HG02840 (cell line): ENCODE results near the gene IFI27.
"Not testable (repeated sequence)": the region's sequence is repeated elsewhere in the genome, so short reads cannot be mapped to it uniquely, and the experiment has no call there.

Source experiments
- ATAC-seq: cut with Tn5 transposase; IDR thresholded peaks from one replicate; pipeline ENCODE4 v1.9.1; 2021; ENCODE audit warnings: mild to moderate bottlenecking, moderate library complexity, moderate number of reproducible peaks; ENCODE audit not compliant: unreplicated experiment, low FRiP score

The IFI27 gene

DNA sequence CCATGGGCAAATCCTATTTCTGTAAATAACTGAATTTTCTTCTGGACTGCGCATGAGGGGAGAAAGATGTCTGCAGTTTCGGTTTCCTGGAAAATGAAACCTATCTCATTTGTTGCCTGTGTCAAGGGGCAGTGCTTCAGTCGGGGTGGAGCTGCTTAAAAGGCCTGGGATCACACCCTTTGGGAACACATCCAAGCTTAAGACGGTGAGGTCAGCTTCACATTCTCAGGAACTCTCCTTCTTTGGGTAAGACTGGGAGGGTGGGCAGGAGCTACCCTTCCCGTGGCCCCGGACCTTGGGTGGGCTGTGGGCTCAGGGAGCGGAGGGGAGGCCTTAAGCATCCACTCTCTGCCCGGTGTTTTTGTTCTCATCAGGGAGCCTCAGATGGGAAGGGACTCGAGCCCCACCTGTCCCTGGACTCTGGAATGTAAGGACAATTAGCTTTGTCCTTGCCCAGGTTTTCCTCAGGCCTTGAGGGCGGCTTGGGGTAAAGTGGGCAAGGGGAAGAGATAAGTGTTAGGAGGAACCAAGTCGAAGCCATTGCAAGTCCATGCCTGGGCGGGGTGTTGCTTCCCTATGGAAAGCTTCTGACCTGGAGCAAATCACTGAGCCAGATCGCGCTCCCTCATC lies at the start of gene IFI27:
Gene IFI27, plus strand, starts transcription at position 185 of the 630 bp plus-strand sequence.
- no peak for ATAC-seq

DNA sequence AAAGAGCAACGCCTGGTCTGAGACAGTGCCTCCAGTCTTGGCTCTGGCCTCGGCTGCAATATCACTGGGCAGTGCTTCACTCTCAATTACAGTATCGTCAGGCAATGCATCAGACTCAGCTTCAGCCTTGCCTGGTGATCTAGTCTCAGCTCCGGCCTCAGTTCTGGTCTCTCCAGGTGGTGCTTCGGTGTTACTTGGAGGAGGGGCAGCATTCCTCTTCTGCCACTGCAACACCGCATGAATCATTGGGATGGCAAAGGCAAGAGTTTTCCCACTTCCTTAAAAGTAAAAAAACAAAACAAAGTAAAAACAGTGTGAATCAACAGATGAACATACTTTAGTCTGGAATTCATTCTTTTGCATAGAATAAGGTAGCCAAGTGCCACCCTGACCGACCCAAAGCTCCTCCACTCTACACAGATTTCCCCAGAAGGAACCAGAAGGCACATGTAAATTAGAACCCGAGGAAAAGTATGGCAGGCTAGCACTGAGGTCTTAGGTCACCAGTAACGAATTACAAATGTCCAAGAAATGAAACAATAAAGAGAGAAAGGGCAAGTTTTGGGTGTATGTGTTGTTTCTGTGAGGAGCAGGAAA lies 48.1 kb upstream of the IFI27 start:
- no peak for ATAC-seq

DNA sequence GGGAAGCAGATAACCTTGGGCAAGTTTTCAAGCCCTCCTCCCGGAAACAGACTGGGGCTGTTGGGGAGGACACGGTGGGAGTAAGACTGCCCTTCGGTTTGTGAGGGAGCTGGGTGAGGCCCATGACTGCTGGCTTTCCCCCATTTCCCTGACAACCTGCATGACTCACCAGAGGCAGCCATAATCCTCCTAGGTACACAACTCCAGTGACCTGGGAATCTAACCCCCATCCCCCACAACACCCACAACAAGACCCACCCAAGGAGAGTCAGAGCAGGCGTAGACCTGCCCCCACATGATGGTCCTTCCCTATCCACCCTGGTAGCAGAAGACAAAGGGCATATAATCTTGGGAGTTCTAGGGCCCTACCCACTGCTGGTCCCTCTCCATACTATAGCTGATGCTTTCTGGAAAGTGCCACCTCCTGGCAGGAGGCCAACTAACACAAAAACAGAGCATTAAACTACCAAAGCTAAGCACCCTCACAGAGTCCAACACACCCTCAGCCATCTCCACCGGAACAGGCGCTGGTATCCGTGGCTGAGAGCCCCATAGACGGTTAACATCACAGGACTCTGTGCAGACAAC lies 44.4 kb upstream of the IFI27 start:
- no peak for ATAC-seq

DNA sequence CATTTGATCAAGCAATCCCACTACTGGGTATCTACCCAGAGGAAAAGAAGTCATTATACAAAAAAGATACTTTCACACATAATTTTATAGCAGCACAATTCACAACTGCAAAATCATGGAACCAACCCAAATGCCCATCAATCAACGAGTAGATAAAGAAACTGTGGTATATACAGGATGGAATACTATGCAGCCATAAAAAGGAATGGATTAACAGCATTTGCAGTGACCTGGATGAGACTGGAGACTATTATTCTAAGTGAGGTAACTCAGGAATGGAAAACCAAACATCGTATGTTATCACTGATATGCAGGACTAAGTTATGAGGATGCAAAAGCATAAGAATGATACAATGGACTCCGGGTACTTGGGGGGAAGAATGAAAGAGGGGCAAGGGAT lies 38.5 kb upstream of the IFI27 start:
- not testable (repeated sequence) for ATAC-seq

DNA sequence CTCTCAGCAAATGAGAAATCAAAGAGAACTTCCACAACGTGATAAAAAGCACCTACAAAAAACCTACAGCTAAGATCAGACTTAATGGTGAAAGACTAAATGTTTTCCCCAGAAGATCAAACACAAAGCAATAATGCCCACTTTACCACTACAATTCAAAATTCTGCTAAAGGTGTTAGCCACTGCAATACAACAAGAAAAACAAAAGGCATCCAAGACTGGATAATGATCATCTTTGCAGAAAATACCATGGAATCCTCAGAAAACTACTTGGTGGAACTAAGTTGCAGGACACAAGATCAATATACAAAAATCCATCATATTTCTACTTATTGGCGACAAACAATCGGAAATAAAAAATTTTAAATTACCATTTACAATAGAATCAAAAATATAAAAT lies 36.0 kb upstream of the IFI27 start:
- no peak for ATAC-seq

DNA sequence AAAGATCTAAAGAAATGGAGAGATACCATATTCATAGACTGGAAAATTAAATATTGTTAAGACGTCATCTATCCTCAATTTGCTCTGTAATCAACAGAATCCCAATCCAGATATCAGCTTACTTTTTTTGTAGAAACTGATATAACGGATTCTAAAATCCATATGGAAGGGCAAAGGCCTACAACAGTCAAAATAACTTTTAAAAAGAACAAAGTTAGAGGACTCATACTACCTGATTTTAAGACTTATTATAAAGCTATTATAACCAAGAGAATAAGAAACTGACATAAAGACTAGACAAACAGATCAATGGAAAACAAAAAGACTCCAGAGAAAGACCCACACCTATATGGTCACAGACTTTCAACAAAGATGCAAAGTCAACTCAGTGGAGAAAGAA lies 35.5 kb upstream of the IFI27 start:
- ATAC-seq, result no peak

DNA sequence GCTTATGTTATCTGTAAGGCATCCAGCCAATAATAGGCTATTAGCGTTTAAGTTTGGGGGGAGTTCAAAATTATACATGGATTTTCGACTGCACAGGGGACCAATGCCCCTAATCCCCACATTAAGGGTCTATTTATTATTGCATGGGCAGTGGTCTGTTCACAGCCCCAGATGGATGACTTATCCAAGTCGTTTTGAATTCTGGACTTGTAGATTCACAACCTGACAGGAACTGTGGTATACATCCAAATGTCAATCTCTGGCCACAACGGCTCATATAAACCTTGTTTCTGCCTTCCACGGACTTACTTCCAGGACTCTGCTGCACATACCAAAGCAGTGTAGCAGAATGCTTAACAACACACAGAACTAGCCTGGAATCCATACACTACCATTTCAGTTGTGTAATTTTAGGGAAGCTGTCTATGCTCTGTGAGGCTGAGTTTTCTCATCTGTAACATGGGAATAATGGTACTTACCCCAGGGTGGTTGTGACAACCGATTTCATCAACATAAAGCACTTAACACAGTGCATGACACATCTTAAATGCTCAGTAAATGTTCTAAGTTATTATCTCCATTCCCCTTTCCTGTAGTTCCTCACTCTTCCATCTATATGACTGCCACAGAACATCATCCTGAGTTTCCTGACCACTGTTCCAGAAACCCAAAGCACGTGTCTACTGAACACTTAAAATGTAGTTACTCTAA lies 33.3 kb upstream of the IFI27 start:
- ATAC-seq, result no peak

DNA sequence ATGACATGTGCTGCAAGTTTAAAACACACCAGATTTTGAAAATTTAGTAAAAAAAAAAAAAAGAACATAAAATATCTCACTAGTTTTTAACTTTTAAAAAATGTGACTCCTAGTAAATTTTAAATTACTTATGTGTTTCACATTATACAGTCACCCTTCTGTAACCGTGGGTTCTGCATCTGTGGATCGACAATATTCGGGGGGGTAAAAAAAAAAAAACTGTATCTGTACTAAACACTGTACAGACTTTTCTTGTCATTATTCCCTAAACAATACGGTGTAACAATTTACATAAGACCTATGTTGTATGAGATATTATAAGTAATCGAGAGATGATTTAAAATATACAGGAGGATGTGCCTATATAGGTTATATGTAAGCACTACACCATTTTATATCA lies 32.7 kb upstream of the IFI27 start:
- no peak for ATAC-seq

DNA sequence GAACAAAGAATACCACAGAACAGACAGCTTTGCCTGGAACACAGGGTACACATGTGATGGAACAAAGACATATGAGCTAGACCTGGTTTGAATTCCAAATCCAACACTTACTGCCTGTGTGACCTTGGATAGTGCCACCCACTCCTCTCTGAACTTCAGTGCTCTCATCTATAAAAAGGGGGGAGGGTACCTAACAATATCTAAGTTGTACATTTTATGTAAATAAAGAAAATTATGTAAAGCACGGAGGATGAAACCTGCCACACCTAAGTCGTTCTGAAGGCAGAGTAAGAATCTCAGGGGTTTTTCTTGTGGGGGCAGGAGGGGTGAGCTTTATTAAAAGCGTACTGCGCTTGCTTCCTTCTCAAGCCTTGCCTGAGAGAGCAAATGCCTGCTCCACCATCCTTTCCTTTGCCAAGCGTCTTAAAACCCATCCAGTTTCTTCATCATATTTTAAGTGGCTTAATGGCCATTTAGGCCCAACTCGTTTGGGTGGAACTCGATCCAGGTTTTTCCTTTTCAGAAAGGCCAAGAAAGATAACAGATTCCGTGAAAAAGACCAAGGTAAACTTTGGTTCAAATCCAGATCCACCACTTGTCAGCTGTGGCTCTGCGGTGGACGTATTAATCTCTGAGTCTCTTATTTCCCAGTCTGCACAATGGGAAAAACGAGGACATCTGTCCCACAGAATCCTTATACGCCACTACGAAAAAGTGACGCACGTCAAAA lies 30.5 kb upstream of the IFI27 start:
- no peak for ATAC-seq

DNA sequence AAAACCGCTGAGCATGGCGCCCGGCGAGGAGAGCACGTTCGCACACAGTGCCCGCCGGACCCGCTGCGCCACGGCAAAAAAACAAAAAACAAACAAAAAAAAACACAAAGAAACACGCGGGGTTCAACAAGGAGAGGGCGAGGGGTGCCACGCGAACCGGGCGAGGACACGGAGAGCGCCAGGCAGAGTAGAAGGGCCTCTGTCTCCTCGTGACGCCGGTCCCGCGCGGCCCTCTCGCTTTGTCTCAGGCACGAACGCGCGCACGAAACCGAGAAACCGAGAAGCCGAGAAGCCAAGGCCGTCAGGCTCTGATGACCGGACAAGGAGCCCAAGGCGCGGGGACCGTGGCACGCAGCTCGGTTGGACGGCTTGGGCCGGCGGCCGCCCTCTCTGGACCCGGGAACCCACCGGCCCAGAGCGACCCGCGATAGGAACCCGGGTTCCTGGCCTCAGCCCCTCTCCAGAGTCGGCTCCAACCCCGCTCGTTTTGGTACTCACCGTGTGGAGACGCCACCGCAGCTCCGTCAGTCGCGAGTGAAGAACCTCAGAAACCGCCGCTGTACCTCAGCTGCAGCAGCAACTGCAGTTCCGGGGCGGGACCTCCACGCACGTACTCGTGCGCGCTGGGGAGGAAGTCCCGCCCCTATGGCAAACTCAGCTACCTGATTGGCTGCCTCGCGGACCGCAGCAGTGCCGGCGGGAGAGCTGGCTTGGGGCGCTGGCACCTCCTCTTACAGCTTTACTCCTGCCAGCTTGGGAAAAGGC lies 29.7 kb upstream of the IFI27 start, which contains the start of the genes DDX24 and IFI27L1:
Gene DDX24, minus strand, starts transcription at position 582 of the 765 bp plus-strand sequence. CDS start 1,460 bp downstream, outside the sequence.
Gene IFI27L1, plus strand, starts transcription at position 690 of the 765 bp plus-strand sequence. CDS start 15,628 bp downstream, outside the sequence.
- peak; percentile 99 for ATAC-seq

DNA sequence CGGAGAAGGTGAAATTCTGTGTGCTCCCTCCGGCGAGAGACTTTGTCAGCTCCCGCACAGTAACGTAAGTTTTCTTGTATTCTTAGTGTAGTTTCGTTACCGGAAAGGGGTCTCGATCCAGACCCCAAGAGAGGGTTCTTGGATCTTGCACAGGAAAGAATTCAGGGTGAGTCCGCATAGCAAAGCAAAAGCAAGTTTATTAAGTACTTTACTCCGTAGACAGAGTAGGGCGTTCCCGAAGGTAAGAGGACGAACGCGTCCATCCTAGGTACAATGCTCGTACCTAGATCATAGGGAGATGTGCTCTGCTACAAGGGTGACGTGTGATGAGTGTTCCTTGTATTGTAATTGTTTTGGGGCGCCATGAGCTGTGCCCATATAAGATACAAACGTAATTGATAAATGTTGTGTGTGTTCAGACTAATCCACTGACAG lies 29.1 kb upstream of the IFI27 start:
- ATAC-seq, result peak; percentile 19

DNA sequence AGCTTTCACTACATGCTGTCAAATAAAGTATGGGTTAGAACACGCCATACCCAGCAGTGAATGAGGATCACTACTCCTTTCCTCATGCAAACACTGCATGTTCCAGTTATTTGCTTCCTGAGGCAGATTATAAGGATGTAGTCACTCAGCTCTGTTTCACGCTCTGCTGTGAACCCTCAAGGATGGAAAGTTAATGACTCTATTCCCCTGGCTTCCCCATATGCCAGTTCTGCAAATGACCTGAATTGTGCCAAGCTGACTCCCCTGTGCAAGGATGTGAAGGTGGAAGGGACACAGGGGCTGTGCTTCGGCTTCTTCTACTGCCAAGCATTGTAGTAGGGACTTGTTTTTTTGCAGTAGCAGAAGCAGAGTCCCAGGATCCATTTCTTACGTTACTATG lies 22.6 kb upstream of the IFI27 start:
- no peak for ATAC-seq

DNA sequence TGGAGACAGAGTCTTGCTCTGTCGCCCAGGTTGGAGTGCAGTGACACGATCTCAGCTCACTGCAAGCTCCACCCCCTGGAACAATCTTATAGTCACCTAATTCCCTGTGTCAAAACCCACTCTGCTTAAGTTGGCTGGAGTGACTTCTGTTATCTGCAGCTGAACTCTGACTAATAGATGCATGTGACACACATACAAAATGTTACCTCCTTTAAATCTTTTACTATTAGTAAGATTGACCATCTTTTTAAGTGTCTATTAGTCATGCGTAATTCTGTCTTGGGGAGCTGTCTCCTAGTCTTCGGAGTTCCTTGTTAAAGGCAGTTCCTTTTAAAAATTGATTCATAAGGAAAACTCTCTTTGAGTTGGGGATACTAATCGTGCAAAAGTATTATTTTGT lies 22.0 kb upstream of the IFI27 start:
- no peak for ATAC-seq

DNA sequence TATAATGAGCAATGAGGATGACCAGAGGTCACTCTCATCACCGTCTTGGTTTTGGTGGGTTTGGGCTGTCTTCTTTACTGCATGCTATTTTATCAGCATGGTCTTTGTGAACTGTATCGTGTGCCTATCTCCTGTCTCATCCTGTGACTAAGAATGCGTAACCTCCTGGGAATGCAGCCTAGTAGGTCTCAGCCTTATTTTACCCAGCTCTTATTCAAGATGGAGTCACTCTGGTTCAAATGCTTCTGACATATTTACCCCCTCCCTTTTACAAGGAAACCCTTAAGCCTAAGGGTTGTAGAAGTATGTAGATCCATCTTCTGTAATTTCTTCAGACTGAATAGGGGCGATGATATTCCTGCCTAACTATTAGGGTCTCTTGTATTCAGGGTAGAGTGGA lies 21.1 kb upstream of the IFI27 start:
- ATAC-seq, result no peak

DNA sequence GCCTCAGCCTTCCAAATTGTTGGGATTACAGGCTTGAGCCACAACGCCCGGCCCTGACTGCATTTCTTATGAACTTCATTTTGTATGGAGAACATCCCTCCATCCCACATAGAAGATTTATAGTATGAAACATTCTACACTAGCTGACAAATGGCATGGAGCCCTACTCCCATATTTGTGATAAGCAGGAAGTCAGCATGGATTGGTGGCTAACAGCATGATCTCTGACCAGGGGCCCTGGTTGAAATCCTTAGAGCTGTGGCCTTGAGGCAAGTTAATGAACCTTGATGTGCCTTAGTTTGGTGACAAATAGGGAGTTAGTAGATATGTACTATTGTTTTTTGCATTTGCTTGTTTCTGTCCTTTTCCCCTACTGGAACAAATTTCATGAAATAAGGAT lies 17.1 kb upstream of the IFI27 start:
- no peak for ATAC-seq

DNA sequence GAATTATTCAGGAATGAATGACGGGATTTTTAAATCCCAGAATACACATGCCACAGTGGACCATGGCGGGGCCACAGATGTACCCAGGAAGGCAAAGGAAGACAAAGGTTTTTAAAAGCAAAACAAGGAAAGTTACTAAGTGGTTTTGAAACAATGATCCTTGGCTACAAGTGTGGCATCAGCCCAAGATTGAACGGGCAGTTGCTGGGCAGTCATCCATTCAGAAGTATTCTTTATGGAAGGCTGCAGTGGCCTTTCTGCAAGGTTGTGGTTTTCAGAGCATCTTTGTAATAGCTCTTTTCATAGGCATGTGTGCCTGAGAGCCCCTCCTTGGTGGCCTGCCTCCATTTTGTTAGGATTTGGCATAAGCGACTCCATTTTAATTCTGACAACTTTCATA lies 13.4 kb upstream of the IFI27 start:
- no peak for ATAC-seq

DNA sequence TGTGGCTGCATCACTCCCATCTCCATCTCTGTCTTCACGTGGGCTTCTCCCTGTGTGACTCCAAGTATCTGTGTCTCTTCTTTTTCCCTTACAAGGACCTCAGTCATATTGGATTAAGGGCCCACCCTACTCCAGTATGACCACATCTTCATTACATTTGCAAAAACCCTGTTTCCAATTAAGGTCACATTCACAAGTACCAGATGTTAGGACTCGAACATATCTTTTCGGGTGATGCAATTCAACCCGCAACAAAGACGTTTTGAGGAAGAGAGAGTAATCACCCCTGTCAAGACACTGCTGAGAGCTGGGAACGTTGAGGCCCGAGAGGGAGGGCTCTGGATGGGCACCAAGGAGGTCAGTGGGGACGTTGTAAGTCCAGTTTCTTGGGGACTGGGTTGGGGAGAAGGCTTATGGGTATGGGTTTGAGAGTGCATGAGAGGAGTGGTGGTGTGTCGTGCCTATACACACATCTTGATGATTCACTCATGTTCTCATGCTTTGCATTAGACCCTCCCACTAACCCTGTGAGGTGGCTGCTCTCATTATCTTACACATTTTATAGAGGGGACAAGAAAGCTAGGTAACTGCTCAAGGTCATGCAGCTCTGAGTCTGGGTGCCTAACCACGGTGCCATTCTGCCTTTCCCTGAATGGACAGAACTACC lies 12.1 kb upstream of the IFI27 start:
- no peak for ATAC-seq

DNA sequence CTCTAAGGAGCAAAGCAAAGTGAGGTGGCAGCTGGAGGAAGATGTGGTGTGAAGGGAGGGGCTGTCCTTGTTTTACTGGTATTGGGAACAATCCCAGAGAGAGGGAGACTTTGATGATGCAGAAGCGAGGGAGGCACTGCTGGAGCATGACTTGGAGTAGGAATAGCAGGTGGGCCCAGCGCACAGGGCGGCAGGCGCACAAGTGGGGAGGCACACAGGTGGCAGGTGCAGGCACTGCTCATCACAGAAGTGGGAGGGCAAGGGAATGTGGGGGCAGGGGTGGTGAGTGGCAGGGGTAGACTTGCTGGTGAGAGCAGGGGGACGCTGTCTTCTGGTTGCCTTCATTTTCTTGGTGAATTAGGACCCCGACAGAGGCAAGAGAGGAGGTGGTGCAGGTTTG lies 11.5 kb upstream of the IFI27 start:
- no peak for ATAC-seq

DNA sequence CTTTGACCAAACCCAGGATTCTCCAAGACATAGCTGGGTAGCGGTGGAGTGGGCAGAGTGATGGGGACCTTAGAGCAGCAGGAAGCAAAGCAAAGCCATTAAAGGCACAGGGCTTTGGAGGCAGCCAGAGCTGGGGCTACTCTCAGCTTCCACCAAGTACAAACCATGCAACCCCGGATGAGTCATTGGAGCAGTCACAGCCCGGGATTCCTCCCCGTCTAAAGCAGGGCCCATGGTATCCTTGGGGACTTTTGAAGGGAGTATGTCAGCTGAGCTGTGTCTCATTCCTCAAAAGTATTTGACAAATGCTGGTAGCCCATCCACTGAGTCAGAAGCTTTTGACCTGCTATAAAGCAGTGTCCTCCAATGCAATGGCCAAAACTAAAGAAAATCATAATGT lies 9.7 kb upstream of the IFI27 start:
- no peak for ATAC-seq
